ENCODE results near the gene AGPAT2. TPM values are rescaled to one million over a fixed set of nuclear protein-coding genes. Genes with fewer than 3 reads are reported as not detected.

The AGPAT2 gene
- total RNA-seq, 2 donors from 2014 or later = 33.4 to 39.8 TPM

DNA sequence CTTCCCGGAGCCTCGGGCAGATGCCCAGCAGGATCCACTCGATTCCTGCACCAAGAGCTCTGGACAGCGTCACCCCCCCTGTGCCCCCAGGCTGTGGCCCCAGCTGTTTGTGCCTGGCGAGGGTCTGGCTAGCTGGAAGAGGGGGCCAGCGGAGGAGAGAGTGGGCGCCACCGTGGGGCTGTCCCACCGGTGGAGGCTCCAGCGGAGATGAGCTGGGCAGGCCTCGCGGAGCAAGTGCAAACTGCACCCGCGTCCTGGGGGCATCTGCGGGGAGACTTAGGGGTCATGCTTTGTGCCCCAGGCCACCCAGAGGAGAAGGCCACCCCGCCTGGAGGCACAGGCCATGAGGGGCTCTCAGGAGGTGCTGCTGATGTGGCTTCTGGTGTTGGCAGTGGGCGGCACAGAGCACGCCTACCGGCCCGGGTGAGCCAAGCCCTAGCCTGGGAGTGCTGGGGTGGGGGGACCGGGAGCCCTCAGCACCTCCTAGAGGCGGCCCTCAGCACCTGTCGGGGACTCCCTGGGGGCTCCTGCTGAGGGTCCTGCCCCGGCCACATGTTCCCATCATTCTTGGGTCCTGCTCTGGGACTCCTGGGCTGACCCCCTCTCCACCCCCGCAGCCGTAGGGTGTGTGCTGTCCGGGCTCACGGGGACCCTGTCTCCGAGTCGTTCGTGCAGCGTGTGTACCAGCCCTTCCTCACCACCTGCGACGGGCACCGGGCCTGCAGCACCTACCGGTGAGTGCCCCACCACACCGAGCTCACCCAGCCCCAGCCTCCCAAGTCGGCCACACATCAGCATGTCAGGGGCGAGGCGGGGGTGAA is 19.1 kb downstream of the AGPAT2 start:
- H3K27me3 Mint-ChIP-seq (ENCODE audit: insufficient read depth) = peaks cover 6% of the 10 kb centered on the region
- Histone ChIP-seq H3K9ac (ENCODE audit: extremely low read depth, low read length, poor library complexity, severe bottlenecking) (no peak overlapping the region), H3K36me3 (ENCODE audit: control insufficient read depth, insufficient read depth, low read length) (no peaks in the 10 kb centered on the region), H3K4me1 (ENCODE audit: control insufficient read depth, insufficient read depth, low read length) (no peaks in the 10 kb centered on the region), H3K27me3 (ENCODE audit: control insufficient read depth, insufficient read depth, low read length, poor library complexity, severe bottlenecking) (no peaks in the 10 kb centered on the region), H3K9me3 (ENCODE audit: control insufficient read depth, low read length) (no peaks in the 10 kb centered on the region), H3K4me3 (ENCODE audit: low read length) (no peak overlapping the region), H3K27ac (ENCODE audit: low read depth, low read length) (no peak overlapping the region)
- no peak overlapping the region for H3K27ac Mint-ChIP-seq
- no peaks in the 10 kb centered on the region for H3K36me3 Mint-ChIP-seq (ENCODE audit: low read depth)
- H3K9me3 Mint-ChIP-seq = no peaks in the 10 kb centered on the region
- H3K4me1 Mint-ChIP-seq = no peaks in the 10 kb centered on the region
- TF ChIP-seq, protein P1, sequence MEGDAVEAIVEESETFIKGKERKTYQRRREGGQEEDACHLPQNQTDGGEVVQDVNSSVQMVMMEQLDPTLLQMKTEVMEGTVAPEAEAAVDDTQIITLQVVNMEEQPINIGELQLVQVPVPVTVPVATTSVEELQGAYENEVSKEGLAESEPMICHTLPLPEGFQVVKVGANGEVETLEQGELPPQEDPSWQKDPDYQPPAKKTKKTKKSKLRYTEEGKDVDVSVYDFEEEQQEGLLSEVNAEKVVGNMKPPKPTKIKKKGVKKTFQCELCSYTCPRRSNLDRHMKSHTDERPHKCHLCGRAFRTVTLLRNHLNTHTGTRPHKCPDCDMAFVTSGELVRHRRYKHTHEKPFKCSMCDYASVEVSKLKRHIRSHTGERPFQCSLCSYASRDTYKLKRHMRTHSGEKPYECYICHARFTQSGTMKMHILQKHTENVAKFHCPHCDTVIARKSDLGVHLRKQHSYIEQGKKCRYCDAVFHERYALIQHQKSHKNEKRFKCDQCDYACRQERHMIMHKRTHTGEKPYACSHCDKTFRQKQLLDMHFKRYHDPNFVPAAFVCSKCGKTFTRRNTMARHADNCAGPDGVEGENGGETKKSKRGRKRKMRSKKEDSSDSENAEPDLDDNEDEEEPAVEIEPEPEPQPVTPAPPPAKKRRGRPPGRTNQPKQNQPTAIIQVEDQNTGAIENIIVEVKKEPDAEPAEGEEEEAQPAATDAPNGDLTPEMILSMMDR (conservative IDR thresholded peaks at IDR 0.05) = no peak
- 89 to 90% methylated on average over 17 to 40 of the region's 40 CpGs for WGBS, 2 experiments (ENCODE audit: insufficient coverage in 1 of 2, insufficient read length in 1 of 2)
- no peak overlapping the region for H3K4me3 Mint-ChIP-seq
- DNase-seq = no peak

DNA sequence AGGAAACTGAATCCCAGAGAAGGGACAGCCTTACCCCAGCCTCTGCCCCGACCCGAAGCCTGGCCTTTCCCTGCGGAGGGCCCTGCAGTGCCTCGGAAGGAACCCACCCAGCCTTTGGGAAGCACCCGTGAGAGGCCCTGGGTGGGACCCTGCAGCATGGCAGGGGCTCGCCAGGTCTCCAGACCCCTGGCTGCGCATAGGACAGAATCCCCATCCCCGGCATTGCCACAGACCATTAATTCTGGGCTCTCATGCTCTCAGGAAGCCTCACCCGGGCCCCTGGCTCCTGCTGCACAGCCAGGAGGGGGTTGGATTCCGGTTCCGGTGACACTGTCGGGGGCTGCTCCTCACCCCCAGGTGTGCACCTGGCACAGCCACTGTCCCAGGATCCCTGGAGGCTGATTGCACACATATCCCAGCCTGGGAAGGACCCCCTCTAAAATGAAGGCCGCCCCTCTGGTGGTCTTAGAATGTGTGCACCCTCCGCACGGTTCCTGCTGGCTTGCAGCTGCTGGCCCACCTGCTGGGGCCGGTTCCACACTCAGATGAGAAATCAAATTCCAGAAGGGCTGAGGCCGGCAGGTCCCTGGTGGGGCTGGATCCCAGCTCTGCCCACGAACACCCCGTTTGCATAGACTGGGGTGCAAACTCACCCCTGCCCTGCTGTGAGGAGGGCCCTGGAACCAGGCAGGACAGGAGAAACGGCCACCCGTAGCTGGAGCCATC is 19.9 kb downstream of the AGPAT2 start:
- peak overlapping the region; percentile 55 for H3K4me3 Mint-ChIP-seq
- Histone ChIP-seq H3K9ac (ENCODE audit: extremely low read depth, low read length, poor library complexity, severe bottlenecking) (no peak overlapping the region), H3K27me3 (ENCODE audit: control insufficient read depth, insufficient read depth, low read length, poor library complexity, severe bottlenecking) (no peaks in the 10 kb centered on the region), H3K4me1 (ENCODE audit: control insufficient read depth, insufficient read depth, low read length) (no peaks in the 10 kb centered on the region), H3K27ac (ENCODE audit: low read depth, low read length) (no peak overlapping the region), H3K36me3 (ENCODE audit: control insufficient read depth, insufficient read depth, low read length) (no peaks in the 10 kb centered on the region), H3K9me3 (ENCODE audit: control insufficient read depth, low read length) (no peaks in the 10 kb centered on the region), H3K4me3 (ENCODE audit: low read length) (no peak overlapping the region)
- no peak for DNase-seq
- TF ChIP-seq, protein P1 (conservative IDR thresholded peaks at IDR 0.05) = no peak
- H3K4me1 Mint-ChIP-seq = no peaks in the 10 kb centered on the region
- H3K27me3 Mint-ChIP-seq (ENCODE audit: insufficient read depth) = peaks cover 6% of the 10 kb centered on the region
- no peak overlapping the region for H3K27ac Mint-ChIP-seq
- 83 to 85% methylated on average over 5 to 21 of the region's 21 CpGs for WGBS, 2 experiments (ENCODE audit: insufficient coverage in 1 of 2, insufficient read length in 1 of 2)
- H3K36me3 Mint-ChIP-seq (ENCODE audit: low read depth) = no peaks in the 10 kb centered on the region
- no peaks in the 10 kb centered on the region for H3K9me3 Mint-ChIP-seq

DNA sequence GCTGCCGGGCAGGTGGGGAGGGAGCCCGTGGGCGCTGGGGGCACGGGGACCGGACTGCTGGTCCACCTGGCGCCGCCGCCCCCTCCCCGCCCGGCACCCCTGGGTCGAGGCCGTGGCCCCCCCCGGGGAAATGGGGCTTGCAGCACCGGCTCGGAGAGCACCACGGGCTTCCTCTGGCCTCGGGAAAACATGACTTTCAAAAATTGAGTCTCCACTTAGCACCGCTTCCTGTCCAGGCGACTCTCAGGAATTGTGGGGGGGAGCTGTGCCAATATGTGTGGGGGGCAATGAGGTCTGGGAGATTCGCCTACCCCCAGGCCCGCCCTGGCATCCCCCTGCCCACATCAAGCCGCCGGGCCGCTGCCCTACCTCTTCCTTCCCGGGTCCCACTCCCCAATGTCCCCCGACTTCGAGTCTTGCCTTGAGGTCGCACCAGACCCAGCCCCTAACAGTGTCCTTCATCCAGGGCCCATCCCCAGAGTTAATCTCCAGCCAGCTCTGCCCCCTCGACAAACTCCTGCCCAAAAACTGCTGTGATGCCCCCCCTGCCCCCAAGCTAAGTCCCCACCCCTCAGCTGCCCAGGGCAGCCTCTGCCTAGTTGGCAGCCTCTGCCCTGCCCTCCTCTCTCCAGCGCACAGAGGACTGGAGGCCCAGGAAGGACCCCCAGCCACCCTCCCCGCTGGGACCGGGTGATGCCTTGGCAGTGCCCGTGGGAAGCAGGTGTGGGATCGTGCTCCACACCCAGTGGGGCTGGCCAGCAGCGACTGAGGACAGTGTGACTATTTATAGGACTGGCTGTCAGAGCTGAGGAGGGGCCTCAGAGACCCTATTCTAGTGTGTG is 20.7 kb downstream of the AGPAT2 start:
- TF ChIP-seq, protein P1 (conservative IDR thresholded peaks at IDR 0.05) = no peak
- H3K4me1 Mint-ChIP-seq = no peaks in the 10 kb centered on the region
- Histone ChIP-seq H3K4me3 (ENCODE audit: low read length) (no peak overlapping the region), H3K4me1 (ENCODE audit: control insufficient read depth, insufficient read depth, low read length) (no peaks in the 10 kb centered on the region), H3K9ac (ENCODE audit: extremely low read depth, low read length, poor library complexity, severe bottlenecking) (no peak overlapping the region), H3K9me3 (ENCODE audit: control insufficient read depth, low read length) (no peaks in the 10 kb centered on the region), H3K27me3 (ENCODE audit: control insufficient read depth, insufficient read depth, low read length, poor library complexity, severe bottlenecking) (no peaks in the 10 kb centered on the region), H3K36me3 (ENCODE audit: control insufficient read depth, insufficient read depth, low read length) (no peaks in the 10 kb centered on the region), H3K27ac (ENCODE audit: low read depth, low read length) (no peak overlapping the region)
- no peaks in the 10 kb centered on the region for H3K9me3 Mint-ChIP-seq
- no peaks in the 10 kb centered on the region for H3K36me3 Mint-ChIP-seq (ENCODE audit: low read depth)
- H3K4me3 Mint-ChIP-seq = peak overlapping the region; percentile 55
- 46% methylated on average over 2 to 35 of the region's 35 CpGs for WGBS, 2 experiments (ENCODE audit: insufficient coverage in 1 of 2, insufficient read length in 1 of 2)
- H3K27ac Mint-ChIP-seq = no peak overlapping the region
- no peak for DNase-seq
- peaks cover 6% of the 10 kb centered on the region for H3K27me3 Mint-ChIP-seq (ENCODE audit: insufficient read depth)

All from endodermal cell (in vitro differentiated cells).